ENCODE results near the gene PLEKHA8.

DNA sequence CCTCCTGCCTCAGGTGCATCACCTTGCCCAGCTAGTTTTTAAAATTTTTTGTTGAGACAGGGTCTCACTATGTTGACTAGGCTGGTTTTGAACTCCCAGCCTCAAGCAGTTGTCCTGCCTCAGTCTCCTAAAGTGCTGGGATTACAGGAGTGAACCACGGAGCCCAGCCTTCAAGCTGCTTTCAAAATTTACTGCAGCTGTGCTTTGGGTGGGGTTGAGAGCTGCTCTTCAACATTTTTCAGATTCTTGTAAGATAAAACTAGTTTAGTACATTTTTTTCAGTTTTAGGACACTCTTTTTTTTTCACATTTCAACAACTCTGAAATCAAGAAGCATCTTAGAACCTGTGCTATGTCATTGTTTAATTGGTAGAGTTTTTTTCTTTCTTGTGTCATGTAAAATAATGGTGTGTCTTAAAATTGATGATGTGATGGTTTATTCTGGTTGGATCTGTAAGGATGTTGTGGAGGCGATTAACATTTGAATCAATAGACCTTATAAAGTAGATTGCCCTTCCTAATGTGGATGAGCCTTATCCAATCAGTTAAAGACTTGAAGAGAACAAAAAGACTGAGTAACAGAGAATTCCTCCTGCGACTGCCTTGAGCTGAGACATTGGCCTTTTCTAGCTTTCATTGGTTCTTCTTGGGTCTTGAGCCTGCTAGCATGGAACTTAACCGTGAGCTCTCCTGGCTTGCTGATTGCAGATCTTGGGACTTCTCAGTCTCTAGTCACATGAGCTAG is 13.5 kb downstream of the PLEKHA8 start:
- no peak for TF ChIP-seq CTCF (IDR thresholded peaks at IDR 0.05 in 8 of 11, conservative IDR thresholded peaks at IDR 0.05 in 3 of 11)
- TF ChIP-seq POLR2A (IDR thresholded peaks at IDR 0.05): no peak
